SU-DHL-6 (cell line): ENCODE data around the gene APBA2.

Experiments used
- CTCF ChIP-seq: fragments of 200-600 bp; sonication (generic); IDR thresholded peaks from one replicate; pipeline ENCODE4 v1.5.1; 2017; ENCODE audit warnings: antibody characterized with exemption, mild to moderate bottlenecking, low read length, moderate library complexity; ENCODE audit not compliant: insufficient read depth, poor library complexity, severe bottlenecking
- EZH2phosphoT487 ChIP-seq: fragments of 200-600 bp; sonication (generic), shearing (Covaris generic); conservative IDR thresholded peaks from 2 replicates; pipeline ENCODE4 v1.6.1; 2018; ENCODE audit warnings: mild to moderate bottlenecking, antibody characterized with exemption, low read length, moderate library complexity, mixed read lengths

DNA sequence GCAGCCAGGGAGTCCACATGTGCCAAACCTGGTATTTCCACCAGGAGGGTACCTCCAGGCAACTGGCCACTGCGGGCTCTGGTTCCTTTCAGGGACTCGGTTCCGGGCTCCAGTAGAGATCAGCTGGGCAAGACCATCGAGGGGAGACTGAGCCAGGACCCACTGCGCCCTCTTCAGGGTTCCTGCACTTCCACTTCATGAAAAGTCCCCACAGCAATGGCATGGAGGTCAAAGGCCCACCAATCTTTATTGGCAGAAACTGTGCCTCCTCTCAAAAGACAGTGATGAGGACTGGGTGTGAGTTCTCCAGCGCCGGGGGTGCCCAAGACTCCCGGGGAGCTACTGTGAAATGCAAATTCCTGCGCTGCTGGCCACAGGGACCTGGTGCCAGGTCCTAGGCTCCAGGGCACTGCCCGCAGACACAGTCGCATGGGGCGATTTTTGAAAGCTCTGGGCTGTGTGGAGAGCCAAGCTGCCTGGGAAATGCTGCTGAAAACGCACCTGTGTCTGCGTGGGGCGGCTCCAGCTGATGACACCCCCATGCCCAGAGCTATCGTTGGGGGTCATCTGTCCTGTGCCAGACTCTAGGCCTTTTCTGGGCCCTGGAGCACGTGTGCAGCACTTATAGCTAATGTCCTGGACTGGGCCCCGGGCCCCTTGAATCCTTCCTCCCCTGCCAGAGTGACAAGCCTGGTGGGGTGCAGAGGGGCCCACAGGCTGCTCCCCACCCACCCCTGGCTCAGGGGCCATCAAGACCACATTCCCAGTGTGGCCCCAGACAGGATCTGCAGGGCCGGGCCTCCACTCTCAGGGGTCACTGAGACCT, 239.8 kb downstream of the APBA2 start:
- TF ChIP-seq CTCF (no peak), EZH2phosphoT487 (no peak)
